Vagina (tissue), 2 donors: Measurements from ENCODE around the gene EIF3D.

Source experiments
- CTCF ChIP-seq, 3 experiments: fragments of 450-650 bp in 2 of 3; fragments of 200-600 bp in 1 of 3; sonication (generic) in 1 of 3; IDR thresholded peaks; one replicate each; pipeline ENCODE4 v1.5.1; 2017 to 2019; ENCODE audit warnings: antibody characterized with exemption in 3 of 3, mild to moderate bottlenecking in 2 of 3, moderate library complexity in 2 of 3
- POLR2A ChIP-seq, 2 donors: fragments of 450-650 bp; IDR thresholded peaks; one replicate each; pipeline ENCODE4 v1.6.1; 2017; ENCODE audit warnings: antibody characterized with exemption in 2 of 2, mild to moderate bottlenecking in 2 of 2, moderate library complexity in 2 of 2
- POLR2AphosphoS5 ChIP-seq, 2 donors: sonication (generic); formaldehyde crosslinking; IDR thresholded peaks; one replicate each; pipeline ENCODE4 v1.9.0; 2017; ENCODE audit warnings: antibody characterized with exemption in 2 of 2, mild to moderate bottlenecking in 2 of 2, low read depth in 1 of 2; ENCODE audit not compliant: insufficient read depth in 1 of 2

- TF ChIP-seq POLR2A (IDR thresholded peaks at IDR 0.05) (no peak), CTCF (IDR thresholded peaks at IDR 0.05) (no peak), POLR2AphosphoS5 (IDR thresholded peaks at IDR 0.05; ENCODE audit: insufficient read depth in 1 of 2, low read depth in 1 of 2) (no peak)
Measured at GRCh38 chr22:36528341-36528740, 625 bp downstream of the EIF3D start.
